NCI-H82 (cell line): ENCODE measurements around the gene ANG.
"Not testable (repeated sequence)": the region's sequence is repeated elsewhere in the genome, so short reads cannot be mapped to it uniquely, and the experiment has no call there.

Source experiments
- DNase-seq: peaks from one replicate; lab custom pipeline; 2025; lab: John Stamatoyannopoulos, UW

Gene ANG

DNA sequence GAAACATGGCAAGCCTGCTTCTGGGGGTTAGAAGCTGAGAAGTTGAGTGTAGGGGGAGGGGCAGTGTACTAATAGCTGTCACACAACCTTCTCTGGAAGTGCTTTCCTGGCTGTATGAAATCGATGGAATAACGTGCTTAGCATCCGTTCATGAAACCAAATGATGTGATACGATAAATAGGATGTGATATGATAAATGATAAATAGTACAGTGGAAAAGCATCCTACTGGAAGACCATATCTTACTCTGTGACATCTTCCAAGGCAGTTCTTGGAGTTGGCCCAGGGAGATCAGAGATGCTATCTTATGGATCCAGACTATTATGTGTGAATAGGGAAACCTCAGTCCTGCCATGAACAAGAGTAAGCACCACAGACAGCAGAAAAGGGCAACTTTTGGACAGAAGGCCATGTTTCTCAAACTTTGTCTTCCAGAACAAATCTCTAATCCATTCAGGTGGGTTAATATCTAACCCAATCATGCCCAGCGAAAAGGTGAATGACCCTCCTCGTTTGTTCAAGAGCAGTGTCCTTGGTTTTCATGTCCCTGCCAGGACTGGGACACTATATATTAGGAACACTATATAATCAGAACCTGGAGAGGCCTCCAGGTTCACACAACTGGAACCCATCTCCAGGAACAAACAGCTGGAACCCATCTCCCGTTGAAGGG, at the start of gene ANG:
TSS of gene ANG (plus strand) at position 598 of the 673 bp plus-strand sequence. CDS start 4,801 bp downstream, outside the sequence.
- no peak for DNase-seq

DNA sequence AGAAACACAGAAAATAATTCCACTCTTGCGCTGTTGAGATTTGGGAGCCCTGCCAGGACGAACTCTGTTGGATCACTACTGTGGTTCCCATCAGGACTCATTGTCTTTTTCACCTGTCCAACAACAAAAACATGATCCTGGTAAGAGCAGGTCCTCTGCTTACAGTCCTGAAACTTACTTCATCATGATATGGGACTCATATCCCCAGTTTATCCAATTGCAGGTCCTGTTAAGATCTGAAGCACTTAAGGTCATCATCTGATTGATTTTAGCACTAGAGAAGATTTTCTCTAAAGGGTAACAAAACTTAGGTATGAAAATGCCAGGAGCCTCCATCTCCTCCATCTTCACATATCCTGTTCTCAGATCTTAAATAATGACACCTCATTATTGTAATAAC, 47.0 kb upstream of the ANG start, which contains the start of gene OR6S1:
TSS of gene OR6S1 (minus strand) at position 101 of the 400 bp plus-strand sequence. CDS start at position 101, 0 bp downstream.
- no peak for DNase-seq

DNA sequence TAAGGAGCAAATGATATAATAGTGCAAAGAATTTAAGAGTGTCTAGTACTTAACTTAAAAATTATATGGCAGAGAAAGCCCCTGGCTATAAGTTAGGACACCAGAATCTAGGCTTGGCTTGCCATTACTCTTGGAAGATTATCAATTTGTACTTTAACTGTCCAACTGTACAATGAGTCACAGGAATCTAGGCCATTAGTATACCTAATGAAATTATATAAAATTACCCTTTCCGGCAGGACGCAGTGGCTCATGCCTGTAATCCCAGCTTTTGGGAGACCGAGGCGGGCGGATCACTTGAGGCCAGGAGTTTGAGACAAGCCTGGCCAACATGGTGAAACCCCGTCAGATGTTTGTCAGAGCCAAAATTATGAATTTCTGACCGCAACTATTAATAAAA, 46.4 kb upstream of the ANG start:
- no peak for DNase-seq

GRCh38 chr14:20642755-20643154, 45.8 kb upstream of the ANG start:
- DNase-seq, result not testable (repeated sequence)

GRCh38 chr14:20644520-20644919, 44.0 kb upstream of the ANG start:
- DNase-seq, result no peak

GRCh38 chr14:20645481-20645880, 43.1 kb upstream of the ANG start:
- DNase-seq, result no peak

DNA sequence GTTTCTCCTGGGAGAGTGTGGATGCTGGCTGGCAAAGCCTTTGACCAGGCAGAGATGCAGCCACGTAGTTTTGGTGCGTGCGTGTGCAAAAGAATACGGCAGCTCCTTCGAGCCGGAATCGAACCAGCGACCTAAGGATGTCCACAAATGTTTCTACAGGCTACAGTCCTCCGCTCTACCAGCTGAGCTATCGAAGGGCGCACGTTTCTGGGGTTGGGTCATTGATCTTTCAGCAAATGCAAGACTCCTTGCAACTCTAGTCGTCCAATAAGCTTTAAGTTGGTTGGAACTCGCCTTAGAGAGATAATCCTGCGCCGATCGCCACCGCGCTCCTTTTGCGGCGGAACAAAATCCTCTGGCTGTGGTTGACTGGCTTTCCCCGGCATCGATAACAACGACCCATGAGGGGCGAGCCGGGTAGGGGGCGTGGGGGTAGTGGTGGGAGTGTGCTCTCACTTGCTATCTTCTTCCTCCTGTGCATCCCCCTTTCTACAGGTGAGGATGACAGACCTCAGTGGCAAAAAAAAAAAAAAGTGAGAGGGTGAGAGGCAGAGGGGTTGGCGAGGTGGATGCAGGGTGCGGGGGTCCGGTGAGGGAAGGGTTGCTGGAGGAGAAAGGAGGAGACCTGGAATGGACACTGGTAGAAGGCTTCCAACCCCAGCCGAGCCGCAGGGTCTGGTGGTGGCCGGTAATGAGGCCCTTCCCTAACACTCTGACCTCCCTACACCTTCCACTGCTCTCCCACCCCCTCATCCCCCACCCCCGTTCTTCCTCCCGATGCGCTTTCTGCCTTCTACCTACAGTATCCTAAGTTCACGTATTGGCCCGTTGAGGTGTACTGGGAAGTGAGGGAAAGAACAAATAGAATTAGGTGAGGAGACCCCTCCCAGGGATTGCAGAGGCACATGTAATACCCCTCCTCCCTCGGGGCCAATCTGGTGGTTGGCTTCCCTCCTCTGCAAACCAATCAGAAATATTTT, 35.3 kb upstream of the ANG start:
- DNase-seq, result peak; percentile 69

- no peak for DNase-seq
Observed at GRCh38 chr14:20655851-20656250, 32.7 kb upstream of the ANG start.

- no peak for DNase-seq
Observed at GRCh38 chr14:20656274-20656673, 32.3 kb upstream of the ANG start.

- no peak for DNase-seq
Observed at GRCh38 chr14:20657216-20658211, 31.1 kb upstream of the ANG start.

GRCh38 chr14:20658246-20658645, 30.3 kb upstream of the ANG start:
- DNase-seq, result no peak

DNA sequence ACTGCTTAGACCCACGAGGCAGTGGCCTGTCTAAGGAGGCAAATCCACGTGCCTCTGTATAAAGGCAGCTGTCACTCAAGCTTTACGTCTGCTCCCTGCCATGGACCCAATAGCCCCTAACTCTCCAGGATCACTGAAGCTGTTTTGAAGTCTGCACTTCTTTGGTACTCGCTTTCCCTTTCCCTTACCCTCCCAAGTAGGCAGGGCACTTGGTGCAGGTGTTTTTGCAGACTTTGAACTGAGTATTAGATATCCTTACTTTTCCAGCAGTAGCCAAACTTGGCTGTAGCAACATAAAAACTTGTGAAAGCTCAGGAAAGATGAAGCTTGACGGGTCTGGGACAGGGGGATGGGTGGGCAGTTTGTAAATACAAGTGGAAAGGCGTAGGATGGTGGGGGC, 29.2 kb upstream of the ANG start:
- DNase-seq, result no peak

- no peak for DNase-seq
Observed at GRCh38 chr14:20659813-20660395, 28.7 kb upstream of the ANG start.

GRCh38 chr14:20661197-20661596, 27.4 kb upstream of the ANG start:
- no peak for DNase-seq

- DNase-seq, result peak; percentile 38
Observed at GRCh38 chr14:20662968-20663732, 25.4 kb upstream of the ANG start.

- DNase-seq, result not testable (repeated sequence)
Observed at GRCh38 chr14:20666400-20666961, 22.1 kb upstream of the ANG start.

DNA sequence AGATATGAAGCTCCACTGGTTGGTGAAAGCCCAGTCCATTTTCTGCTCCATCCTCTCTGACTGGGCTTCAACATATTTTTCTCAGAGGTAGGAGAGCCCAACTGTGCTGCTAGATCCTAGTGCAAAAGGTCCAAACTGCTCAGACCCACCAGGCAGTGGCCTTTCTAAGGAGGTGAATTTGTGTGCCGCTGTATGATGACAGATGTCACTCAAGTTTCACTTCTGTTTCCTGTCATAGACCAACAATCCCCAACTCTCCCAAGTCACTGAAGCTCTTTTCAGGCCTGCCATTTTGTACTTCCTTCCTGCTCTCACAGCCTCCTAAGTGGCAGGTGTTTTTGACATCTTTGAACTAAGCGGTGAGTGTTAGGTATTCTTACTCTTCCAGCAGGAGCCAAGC, 20.6 kb upstream of the ANG start:
- DNase-seq, result no peak

GRCh38 chr14:20668969-20669368, 19.6 kb upstream of the ANG start:
- DNase-seq, result no peak

DNA sequence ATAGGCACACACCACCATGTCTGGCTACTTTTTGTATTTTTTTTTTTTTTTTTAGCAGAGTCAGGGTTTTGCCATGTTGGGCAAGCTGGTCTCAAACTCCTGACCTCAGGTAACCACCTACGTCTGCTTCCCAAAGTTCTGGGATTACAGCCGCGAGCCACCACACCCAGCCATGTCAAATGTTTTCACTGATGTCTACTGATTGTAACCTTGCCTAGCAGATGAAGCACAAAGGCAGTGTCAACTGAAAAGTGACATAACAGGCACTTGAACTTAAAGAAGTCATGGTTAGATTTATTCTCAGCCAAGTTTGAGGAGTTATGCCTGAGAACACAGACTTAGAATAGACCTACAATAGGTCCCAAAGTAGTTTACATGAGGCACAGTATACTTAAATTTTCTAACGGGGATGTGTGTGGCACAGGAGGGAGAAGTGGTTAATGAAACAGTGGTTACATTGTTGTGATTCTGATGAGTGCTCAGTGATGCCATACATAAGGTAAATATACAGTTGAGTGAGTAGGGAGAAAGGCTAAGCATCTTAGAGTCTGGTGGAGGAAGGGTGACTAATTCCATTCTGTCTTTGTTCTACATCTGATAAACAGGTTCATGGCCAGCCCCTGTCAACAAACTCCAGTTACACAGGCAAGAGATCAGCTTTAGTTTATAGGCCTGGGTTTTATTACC, 16.8 kb upstream of the ANG start:
- DNase-seq, result no peak

DNA sequence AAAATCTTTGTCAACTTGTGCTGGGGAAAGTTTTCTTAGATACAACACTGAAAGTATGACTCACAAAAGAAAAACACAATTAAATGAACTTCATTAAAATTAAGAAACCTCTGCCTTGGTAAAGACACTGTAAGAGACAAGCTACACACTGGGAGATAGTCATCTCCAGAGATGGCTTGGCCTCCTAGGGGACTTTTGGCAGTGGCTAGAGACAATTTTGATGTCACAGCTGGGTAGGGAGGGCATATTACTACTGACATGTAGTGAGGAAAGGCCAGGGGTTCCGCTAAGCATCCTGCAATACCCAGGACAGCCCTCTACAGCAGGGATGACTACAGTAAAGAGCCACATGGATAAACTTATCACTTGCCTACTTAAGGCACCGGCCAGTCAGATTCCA, 12.9 kb upstream of the ANG start:
- DNase-seq, result no peak
